HCT116 (cell line): ENCODE results near the gene MEIS2. TPM values are rescaled to one million over a fixed set of nuclear protein-coding genes. Genes with fewer than 3 reads are reported as not detected.

Source experiments
- ATAC-seq: fragments of 200-7000 bp; cut with Tn5 transposase; 2 replicates; pipeline ENCODE4 v1.9.1; 2020; ENCODE audit warnings: mild to moderate bottlenecking, moderate library complexity
- BruUV-seq: library from RNA; stranded (reverse); fragments of 400-500 nt; replicated peaks from 2 replicates; lab custom pipeline; 2021; lab: Mats Ljungman, UMichigan
- CTCF ChIA-PET: fragments of 300-600 bp; sonication (Branson Sonifier 250); formaldehyde crosslinking; loops from one replicate; lab custom pipeline; 2021; ENCODE audit warnings: antibody characterized with exemption; lab: Charles Lee
- POLR2A ChIA-PET: fragments of 300-600, 350-600 bp; sonication (Branson Sonifier 250); formaldehyde crosslinking; loops from one replicate; lab custom pipeline; 2021; ENCODE audit warnings: antibody characterized with exemption; lab: Charles Lee
- RAD21 ChIA-PET, 2 experiments: fragments of 300-600 bp; sonication (Branson Sonifier 250); formaldehyde crosslinking; loops; one replicate each; lab custom pipeline; 2023; ENCODE audit warnings: low total read pairs in 2 of 2; ENCODE audit not compliant: uncharacterized antibody in 2 of 2, unreplicated experiment in 2 of 2, low non-redundant PET in 1 of 2; lab: Charles Lee
- DNase-seq: peaks from one replicate; pipeline ENCODE4 v3.0.0-alpha.2; 2010; ENCODE audit warnings: low read depth, low spot score
- H2AFZ ChIP-seq: fragments of 200-600 bp; shearing (Covaris generic), sonication (generic); 2 replicates; pipeline ENCODE4 v1.6.1; 2017; ENCODE audit warnings: low read depth, mixed run types, mixed read lengths, antibody characterized with exemption, low read length; ENCODE audit not compliant: poor library complexity, severe bottlenecking
- H3K27ac ChIP-seq: 2 replicates; pipeline ENCODE4 v1.5.1; 2012; ENCODE audit warnings: low read depth, low read length
- H3K27me3 ChIP-seq: fragments of 200-600 bp; sonication (generic); 2 replicates; pipeline ENCODE4 v1.6.1; 2016; ENCODE audit warnings: mixed run types, low read length, mixed read lengths; ENCODE audit not compliant: insufficient read depth
- H3K36me3 ChIP-seq, 2 experiments: fragments of 200-500 bp in 1 of 2; fragments of 200-600 bp in 1 of 2; sonication (Bioruptor generic) in 1 of 2; sonication (generic) in 1 of 2; 2 replicates each; pipeline versions ENCODE4 v1.5.1 to v1.6.1; 2014 to 2016; ENCODE audit warnings: low read length in 2 of 2, inconsistent platforms in 1 of 2, mixed read lengths in 1 of 2, mixed run types in 1 of 2; ENCODE audit not compliant: insufficient read depth in 2 of 2, control insufficient read depth in 1 of 2
- H3K4me1 ChIP-seq, 2 experiments: fragments of 200-600 bp in 1 of 2; sonication (generic) in 1 of 2; 2 replicates each; pipeline versions ENCODE4 v1.5.1 to v1.6.1; 2012 to 2017; ENCODE audit warnings: low read length in 2 of 2, inconsistent platforms in 1 of 2, mild to moderate bottlenecking in 1 of 2, mixed read lengths in 1 of 2, mixed run types in 1 of 2, moderate library complexity in 1 of 2; ENCODE audit not compliant: insufficient read depth in 2 of 2, control insufficient read depth in 1 of 2
- H3K4me2 ChIP-seq: fragments of 200-600 bp; sonication (generic); 2 replicates; pipeline ENCODE4 v1.6.1; 2017; ENCODE audit warnings: mixed run types, low read length, mixed read lengths
- H3K4me3 ChIP-seq, 2 experiments: fragments of 200-600 bp in 1 of 2; sonication (generic) in 1 of 2; replicated peaks in 1 of 2; 2 replicates each; pipeline ENCODE4 v1.5.1; 2011 to 2016; ENCODE audit warnings: low read length in 2 of 2, control low read depth in 1 of 2, low read depth in 1 of 2, mild to moderate bottlenecking in 1 of 2, mixed read lengths in 1 of 2, mixed run types in 1 of 2
- H3K79me2 ChIP-seq: fragments of 200-600 bp; sonication (generic); 2 replicates; pipeline ENCODE4 v1.6.1; 2017; ENCODE audit warnings: mild to moderate bottlenecking, mixed run types, low read length, moderate library complexity, mixed read lengths; ENCODE audit not compliant: insufficient read depth
- H3K9ac ChIP-seq: fragments of 200-600 bp; sonication (generic); 2 replicates; pipeline ENCODE4 v1.6.1; 2016; ENCODE audit warnings: low read length, mixed read lengths
- H3K9me2 ChIP-seq: fragments of 200-600 bp; sonication (generic), shearing (Covaris generic); 2 replicates; pipeline ENCODE4 v1.6.1; 2017; ENCODE audit warnings: mixed run types, mild to moderate bottlenecking, moderate library complexity; ENCODE audit not compliant: insufficient read depth
- H3K9me3 ChIP-seq, 2 experiments: fragments of 200-500 bp in 1 of 2; fragments of 200-600 bp in 1 of 2; sonication (Bioruptor generic) in 1 of 2; sonication (generic) in 1 of 2; 2 replicates each; pipeline ENCODE4 v1.6.1; 2014 to 2017; ENCODE audit warnings: low read length in 2 of 2, mixed read lengths in 2 of 2, inconsistent platforms in 1 of 2, low read depth in 1 of 2, mild to moderate bottlenecking in 1 of 2, mixed run types in 1 of 2, moderate library complexity in 1 of 2; ENCODE audit not compliant: control insufficient read depth in 1 of 2, insufficient read depth in 1 of 2
- H4K20me1 ChIP-seq: fragments of 200-600 bp; sonication (generic), shearing (Covaris generic); 2 replicates; pipeline ENCODE4 v1.6.1; 2017; ENCODE audit warnings: mixed run types, mild to moderate bottlenecking, moderate library complexity; ENCODE audit not compliant: insufficient read depth
- CBX3 ChIP-seq: IDR thresholded peaks from 2 replicates; pipeline ENCODE4 v1.6.1; 2012; ENCODE audit warnings: low read depth
- CEBPB ChIP-seq: IDR thresholded peaks from 2 replicates; pipeline ENCODE4 v1.6.1; 2012; ENCODE audit warnings: low read depth
- EGR1 ChIP-seq: IDR thresholded peaks from 2 replicates; pipeline ENCODE4 v1.6.1; 2012; ENCODE audit warnings: low read depth
- EZH2 ChIP-seq: fragments of 200-600 bp; sonication (generic); IDR thresholded peaks from 2 replicates; pipeline ENCODE4 v1.6.1; 2017; ENCODE audit warnings: antibody characterized with exemption, mixed run types
- EZH2phosphoT487 ChIP-seq: fragments of 200-600 bp; IDR thresholded peaks from 2 replicates; pipeline ENCODE4 v1.6.1; 2018; ENCODE audit warnings: antibody characterized with exemption, borderline replicate concordance
- POLR2A ChIP-seq: IDR thresholded peaks from 2 replicates; pipeline ENCODE4 v1.7.0; 2011; ENCODE audit warnings: borderline replicate concordance; ENCODE audit not compliant: insufficient read depth, insufficient read length; ENCODE audit errors: extremely low read depth
- POLR2AphosphoS5 ChIP-seq: IDR thresholded peaks from 2 replicates; pipeline ENCODE4 v1.6.1; 2011; ENCODE audit warnings: mild to moderate bottlenecking, low read depth, low read length, moderate library complexity
- RAD21 ChIP-seq: IDR thresholded peaks from 2 replicates; pipeline ENCODE4 v1.6.1; 2012; ENCODE audit warnings: low read depth, mild to moderate bottlenecking
- SIN3A ChIP-seq: IDR thresholded peaks from 2 replicates; pipeline ENCODE4 v1.6.1; 2012; ENCODE audit warnings: low read depth
- SP1 ChIP-seq: IDR thresholded peaks from 2 replicates; pipeline ENCODE4 v1.6.1; 2012; ENCODE audit warnings: low read depth
- TCF7L2 ChIP-seq: IDR thresholded peaks from 2 replicates; pipeline ENCODE4 v1.7.0; 2011; ENCODE audit warnings: borderline replicate concordance, inconsistent platforms; ENCODE audit not compliant: insufficient read depth, insufficient read length; ENCODE audit errors: extremely low read depth
- ZFX ChIP-seq: fragments of 450-650 bp; IDR thresholded peaks from 2 replicates; pipeline ENCODE4 v1.6.1; 2017
- intact Hi-C: fragments of 100-400 bp; cut with micrococcal nuclease; formaldehyde crosslinking; loops from 2 replicates; pipeline ENCODE4 v1.10.0; 2022
- total RNA-seq: library from RNA; stranded (reverse); gene quantifications from one replicate; pipeline ENCODE4 v1.2.1, GENCODE V29; 2021; ENCODE audit not compliant: unreplicated experiment
- TF ChIP-seq, protein P1 (sequence below): IDR thresholded peaks from 2 replicates; pipeline ENCODE4 v1.6.1; 2011; ENCODE audit warnings: mild to moderate bottlenecking, low read length, moderate library complexity; ENCODE audit not compliant: insufficient replicate concordance; ENCODE audit errors: extremely low read depth
- TF ChIP-seq, protein P2 (sequence below): IDR thresholded peaks from 2 replicates; pipeline ENCODE4 v1.6.1; 2012
- TF ChIP-seq, protein P3 (sequence below), 3 experiments: fragments of 200-600 bp in 1 of 3; sonication (generic) in 1 of 3; IDR thresholded peaks in 2 of 3; conservative IDR thresholded peaks in 1 of 3; 2 replicates each; pipeline ENCODE4 v1.5.1; 2012 to 2017; ENCODE audit warnings: low read depth in 2 of 3, low read length in 2 of 3, antibody characterized with exemption in 1 of 3, borderline replicate concordance in 1 of 3, control low read depth in 1 of 3, mild to moderate bottlenecking in 1 of 3, mixed read lengths in 1 of 3, mixed run types in 1 of 3, moderate library complexity in 1 of 3; ENCODE audit not compliant: insufficient read depth in 1 of 3

The MEIS2 gene
- total RNA-seq, 1 experiment from 2014 or later: 11.5 TPM

DNA sequence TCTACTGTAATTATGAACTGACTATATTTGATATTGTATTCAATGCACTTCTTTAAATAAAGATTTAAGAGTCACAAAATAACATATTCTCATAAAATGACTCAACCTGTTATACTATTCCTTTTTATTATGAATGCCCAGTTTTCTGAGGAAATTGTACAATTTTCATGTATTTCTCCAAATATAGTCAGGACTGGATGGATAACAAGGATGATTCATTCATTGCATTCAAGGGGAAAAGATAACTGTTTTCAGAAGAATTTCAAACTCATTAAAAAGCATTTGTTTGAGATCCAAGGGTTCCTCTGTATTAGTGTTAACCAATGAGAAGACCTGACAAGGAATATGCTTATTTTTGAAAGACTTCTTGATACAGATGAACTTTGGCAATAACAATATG, 163.7 kb downstream of the MEIS2 start:
- Histone ChIP-seq H3K9me3 (no peaks in the 10 kb centered on the region), H2AFZ (no peak overlapping the region), H3K4me3 (no peak overlapping the region), H3K79me2 (no peaks in the 10 kb centered on the region), H3K9me2 (no peaks in the 10 kb centered on the region), H4K20me1 (no peaks in the 10 kb centered on the region), H3K27ac (no peak overlapping the region), H3K36me3 (no peaks in the 10 kb centered on the region), H3K4me1 (no peaks in the 10 kb centered on the region), H3K27me3 (no peaks in the 10 kb centered on the region), H3K4me2 (no peak overlapping the region), H3K9ac (no peak overlapping the region)
- ChIA-PET POLR2A (no interaction called here), RAD21 (no interaction called here), CTCF (no interaction called here)
- ATAC-seq: no peak
- BruUV-seq: no TSS peak
- intact Hi-C loops: no loop called here
- DNase-seq: no peak
- TF ChIP-seq SP1: no peak
- no peak for TF ChIP-seq RAD21
- TF ChIP-seq, protein P1, sequence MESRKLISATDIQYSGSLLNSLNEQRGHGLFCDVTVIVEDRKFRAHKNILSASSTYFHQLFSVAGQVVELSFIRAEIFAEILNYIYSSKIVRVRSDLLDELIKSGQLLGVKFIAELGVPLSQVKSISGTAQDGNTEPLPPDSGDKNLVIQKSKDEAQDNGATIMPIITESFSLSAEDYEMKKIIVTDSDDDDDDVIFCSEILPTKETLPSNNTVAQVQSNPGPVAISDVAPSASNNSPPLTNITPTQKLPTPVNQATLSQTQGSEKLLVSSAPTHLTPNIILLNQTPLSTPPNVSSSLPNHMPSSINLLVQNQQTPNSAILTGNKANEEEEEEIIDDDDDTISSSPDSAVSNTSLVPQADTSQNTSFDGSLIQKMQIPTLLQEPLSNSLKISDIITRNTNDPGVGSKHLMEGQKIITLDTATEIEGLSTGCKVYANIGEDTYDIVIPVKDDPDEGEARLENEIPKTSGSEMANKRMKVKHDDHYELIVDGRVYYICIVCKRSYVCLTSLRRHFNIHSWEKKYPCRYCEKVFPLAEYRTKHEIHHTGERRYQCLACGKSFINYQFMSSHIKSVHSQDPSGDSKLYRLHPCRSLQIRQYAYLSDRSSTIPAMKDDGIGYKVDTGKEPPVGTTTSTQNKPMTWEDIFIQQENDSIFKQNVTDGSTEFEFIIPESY: no peak
- TF ChIP-seq TCF7L2: no peak
- no peak for TF ChIP-seq CBX3
- TF ChIP-seq CEBPB: no peak
- TF ChIP-seq EZH2phosphoT487: no peak
- TF ChIP-seq POLR2AphosphoS5: no peak
- no peak for TF ChIP-seq POLR2A
- TF ChIP-seq EZH2: no peak
- TF ChIP-seq, protein P2, sequence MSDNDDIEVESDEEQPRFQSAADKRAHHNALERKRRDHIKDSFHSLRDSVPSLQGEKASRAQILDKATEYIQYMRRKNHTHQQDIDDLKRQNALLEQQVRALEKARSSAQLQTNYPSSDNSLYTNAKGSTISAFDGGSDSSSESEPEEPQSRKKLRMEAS: no peak
- TF ChIP-seq, protein P3, sequence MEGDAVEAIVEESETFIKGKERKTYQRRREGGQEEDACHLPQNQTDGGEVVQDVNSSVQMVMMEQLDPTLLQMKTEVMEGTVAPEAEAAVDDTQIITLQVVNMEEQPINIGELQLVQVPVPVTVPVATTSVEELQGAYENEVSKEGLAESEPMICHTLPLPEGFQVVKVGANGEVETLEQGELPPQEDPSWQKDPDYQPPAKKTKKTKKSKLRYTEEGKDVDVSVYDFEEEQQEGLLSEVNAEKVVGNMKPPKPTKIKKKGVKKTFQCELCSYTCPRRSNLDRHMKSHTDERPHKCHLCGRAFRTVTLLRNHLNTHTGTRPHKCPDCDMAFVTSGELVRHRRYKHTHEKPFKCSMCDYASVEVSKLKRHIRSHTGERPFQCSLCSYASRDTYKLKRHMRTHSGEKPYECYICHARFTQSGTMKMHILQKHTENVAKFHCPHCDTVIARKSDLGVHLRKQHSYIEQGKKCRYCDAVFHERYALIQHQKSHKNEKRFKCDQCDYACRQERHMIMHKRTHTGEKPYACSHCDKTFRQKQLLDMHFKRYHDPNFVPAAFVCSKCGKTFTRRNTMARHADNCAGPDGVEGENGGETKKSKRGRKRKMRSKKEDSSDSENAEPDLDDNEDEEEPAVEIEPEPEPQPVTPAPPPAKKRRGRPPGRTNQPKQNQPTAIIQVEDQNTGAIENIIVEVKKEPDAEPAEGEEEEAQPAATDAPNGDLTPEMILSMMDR (IDR thresholded peaks at IDR 0.05 in 2 of 3, conservative IDR thresholded peaks at IDR 0.05 in 1 of 3; ENCODE audit: borderline replicate concordance in 1 of 3, insufficient read depth in 1 of 3, low read depth in 2 of 3, low read length in 2 of 3): no peak
- TF ChIP-seq ZFX: no peak
- no peak for TF ChIP-seq SIN3A
- no peak for TF ChIP-seq EGR1
- TF ChIP-seq, all 23 proteins: peak for 0
